ENCODE data around the gene LFNG. TPM values are rescaled to one million over a fixed set of nuclear protein-coding genes. Genes with fewer than 3 reads are reported as not detected.

The LFNG gene
- total RNA-seq, 1 experiment from 2014 or later, result 4.5 TPM

DNA sequence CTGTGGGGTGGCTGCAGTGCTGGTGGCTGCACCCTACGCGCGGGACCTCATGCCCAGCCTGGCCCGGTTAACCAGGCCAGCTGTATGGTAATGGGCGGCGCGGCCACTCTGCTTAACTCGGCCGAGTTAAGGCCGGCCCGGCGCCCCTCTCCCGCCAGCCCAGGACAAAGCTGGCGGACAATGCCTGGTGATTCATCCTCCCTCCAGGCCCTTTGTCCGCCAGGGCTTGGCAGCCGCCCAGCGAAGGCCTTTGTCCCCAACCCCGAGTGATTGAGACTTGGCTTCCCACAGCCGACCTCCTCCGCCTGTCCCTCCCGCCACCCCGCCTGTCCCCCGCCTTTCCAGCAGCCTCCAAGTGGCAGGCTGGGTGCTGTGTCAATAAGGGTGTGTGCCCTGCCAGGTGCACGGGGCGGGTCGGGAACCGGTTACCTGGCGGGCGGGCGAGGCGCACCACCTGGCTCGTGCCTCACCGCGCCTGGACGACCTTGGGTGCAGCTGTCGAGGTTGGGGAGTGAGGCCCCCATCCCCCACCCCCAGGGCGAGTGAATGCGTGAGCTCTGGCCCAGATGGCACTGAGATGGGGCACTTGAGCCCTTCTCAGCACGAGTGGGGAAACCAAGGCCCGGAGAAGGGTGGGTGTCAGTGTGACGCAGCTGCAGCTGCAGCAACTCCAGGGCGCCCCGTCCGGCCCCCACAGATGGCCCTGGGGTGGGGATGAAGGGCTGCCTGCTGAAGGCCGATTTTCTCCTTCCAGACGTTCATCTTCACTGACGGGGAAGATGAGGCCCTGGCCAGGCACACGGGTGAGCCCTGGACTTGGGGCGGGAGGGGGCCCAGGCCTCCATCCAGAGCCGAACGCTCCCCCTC lies 4.6 kb downstream of the LFNG start:
- no peak overlapping the region for H3K4me3 ChIP-seq (ENCODE audit: low read depth, low read length)
- DNase-seq, result peak in 1 of 2 experiments; percentile 80
- TF ChIP-seq, protein P1, sequence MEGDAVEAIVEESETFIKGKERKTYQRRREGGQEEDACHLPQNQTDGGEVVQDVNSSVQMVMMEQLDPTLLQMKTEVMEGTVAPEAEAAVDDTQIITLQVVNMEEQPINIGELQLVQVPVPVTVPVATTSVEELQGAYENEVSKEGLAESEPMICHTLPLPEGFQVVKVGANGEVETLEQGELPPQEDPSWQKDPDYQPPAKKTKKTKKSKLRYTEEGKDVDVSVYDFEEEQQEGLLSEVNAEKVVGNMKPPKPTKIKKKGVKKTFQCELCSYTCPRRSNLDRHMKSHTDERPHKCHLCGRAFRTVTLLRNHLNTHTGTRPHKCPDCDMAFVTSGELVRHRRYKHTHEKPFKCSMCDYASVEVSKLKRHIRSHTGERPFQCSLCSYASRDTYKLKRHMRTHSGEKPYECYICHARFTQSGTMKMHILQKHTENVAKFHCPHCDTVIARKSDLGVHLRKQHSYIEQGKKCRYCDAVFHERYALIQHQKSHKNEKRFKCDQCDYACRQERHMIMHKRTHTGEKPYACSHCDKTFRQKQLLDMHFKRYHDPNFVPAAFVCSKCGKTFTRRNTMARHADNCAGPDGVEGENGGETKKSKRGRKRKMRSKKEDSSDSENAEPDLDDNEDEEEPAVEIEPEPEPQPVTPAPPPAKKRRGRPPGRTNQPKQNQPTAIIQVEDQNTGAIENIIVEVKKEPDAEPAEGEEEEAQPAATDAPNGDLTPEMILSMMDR (IDR thresholded peaks at IDR 0.05; ENCODE audit: insufficient read depth in 1 of 2, low read depth in 1 of 2, low read length in 1 of 2, severe bottlenecking in 1 of 2, unreplicated experiment in 1 of 2), result no peak
- no peaks in the 10 kb centered on the region for H3K27me3 ChIP-seq (replicated peaks; ENCODE audit: control insufficient read depth, insufficient read depth, low read length)
- peaks cover 25% of the 10 kb centered on the region for H3K4me1 Mint-ChIP-seq (ENCODE audit: low read depth, unreplicated experiment)
- H3K9me3 ChIP-seq, result no peaks in the 10 kb centered on the region
- ChIA-PET CTCF (no interaction called here), POLR2A (interaction anchor here (0.5 kb wide), 1 partner anchor 107 kb away, joined by 7 read pairs; no protein-coding TSS in a partner anchor)
- no TSS peak for BruUV-seq (replicated peaks)
- H3K9me3 Mint-ChIP-seq (ENCODE audit: unreplicated experiment), result no peaks in the 10 kb centered on the region
- no peaks in the 10 kb centered on the region for H3K27me3 Mint-ChIP-seq (ENCODE audit: insufficient read depth, unreplicated experiment)
- no peak overlapping the region for H3K4me3 Mint-ChIP-seq (ENCODE audit: unreplicated experiment)
- H3K4me1 ChIP-seq, result peaks cover 74% of the 10 kb centered on the region
- intact Hi-C loops (cut with micrococcal nuclease; ENCODE audit: unreplicated experiment), result no loop called here
- H3K36me3 ChIP-seq (ENCODE audit: control insufficient read depth, insufficient read depth, low read length), result no peaks in the 10 kb centered on the region
- H3K27ac Mint-ChIP-seq (ENCODE audit: unreplicated experiment), result no peak overlapping the region
- H3K36me3 Mint-ChIP-seq (ENCODE audit: insufficient read depth, unreplicated experiment), result peaks cover 8% of the 10 kb centered on the region

DNA sequence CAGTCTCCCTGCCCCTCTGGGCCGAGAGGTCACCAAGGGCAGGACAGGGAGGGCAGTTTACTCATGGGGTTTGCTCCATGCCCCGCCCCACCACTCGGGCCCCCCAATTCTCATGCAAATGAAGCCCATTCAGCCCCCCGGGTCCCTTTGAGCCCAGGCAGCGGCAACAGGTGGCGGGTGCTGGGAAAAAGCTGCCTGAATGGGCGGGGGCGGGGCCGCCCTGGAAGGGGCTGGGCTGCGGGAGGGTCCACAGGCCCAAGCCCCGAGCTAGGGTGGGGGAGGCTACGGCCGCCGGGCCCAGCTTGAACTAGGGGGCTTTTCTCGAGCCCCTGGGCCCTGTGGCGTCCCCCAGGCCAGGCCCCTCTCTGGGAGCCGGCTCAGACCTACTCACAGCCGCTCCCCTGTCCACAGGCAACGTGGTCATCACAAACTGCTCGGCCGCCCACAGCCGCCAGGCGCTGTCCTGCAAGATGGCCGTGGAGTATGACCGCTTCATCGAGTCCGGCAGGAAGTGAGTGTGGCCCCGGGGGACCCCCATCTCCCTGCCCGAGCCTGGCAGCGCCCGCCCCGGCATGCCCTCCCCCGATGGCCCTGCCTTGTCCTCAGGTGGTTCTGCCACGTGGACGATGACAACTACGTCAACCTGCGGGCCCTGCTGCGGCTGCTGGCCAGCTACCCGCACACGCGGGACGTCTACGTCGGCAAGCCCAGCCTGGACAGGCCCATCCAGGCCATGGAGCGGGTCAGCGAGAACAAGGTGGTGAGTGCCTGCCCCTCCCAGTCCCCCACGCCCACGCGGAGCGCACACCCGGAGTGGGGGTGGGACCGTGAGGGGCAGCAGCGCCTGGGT lies 5.5 kb downstream of the LFNG start:
- intact Hi-C loops (cut with micrococcal nuclease; ENCODE audit: unreplicated experiment), result no loop called here
- POLR2A ChIA-PET, result interaction anchor here (0.5 kb wide), 1 partner anchor 247 kb away, joined by 3 read pairs; no protein-coding TSS in a partner anchor
- Mint-ChIP-seq H3K9me3 (ENCODE audit: unreplicated experiment) (no peaks in the 10 kb centered on the region), H3K4me3 (ENCODE audit: unreplicated experiment) (no peak overlapping the region), H3K36me3 (ENCODE audit: insufficient read depth, unreplicated experiment) (peaks cover 5% of the 10 kb centered on the region), H3K4me1 (ENCODE audit: low read depth, unreplicated experiment) (peaks cover 25% of the 10 kb centered on the region), H3K27ac (ENCODE audit: unreplicated experiment) (no peak overlapping the region), H3K27me3 (ENCODE audit: insufficient read depth, unreplicated experiment) (no peaks in the 10 kb centered on the region)
- CTCF ChIA-PET, result no interaction called here
- no peak overlapping the region for H3K4me3 ChIP-seq (ENCODE audit: low read depth, low read length)
- BruUV-seq (replicated peaks), result no TSS peak
- H3K36me3 ChIP-seq (ENCODE audit: control insufficient read depth, insufficient read depth, low read length), result no peaks in the 10 kb centered on the region
- DNase-seq, result no peak
- no peaks in the 10 kb centered on the region for H3K27me3 ChIP-seq (replicated peaks; ENCODE audit: control insufficient read depth, insufficient read depth, low read length)
- H3K9me3 ChIP-seq, result no peaks in the 10 kb centered on the region
- H3K4me1 ChIP-seq, result peaks cover 82% of the 10 kb centered on the region
- TF ChIP-seq, protein P1 (IDR thresholded peaks at IDR 0.05; ENCODE audit: insufficient read depth in 1 of 2, low read depth in 1 of 2, low read length in 1 of 2, severe bottlenecking in 1 of 2, unreplicated experiment in 1 of 2), result no peak
